HG02623 (cell line): Measurements from ENCODE around the gene THAP7.
"Not testable (repeated sequence)": the region's sequence is repeated elsewhere in the genome, so short reads cannot be mapped to it uniquely, and the experiment has no call there.

Source experiments
- ATAC-seq: cut with Tn5 transposase; IDR thresholded peaks from one replicate; pipeline ENCODE4 v1.9.1; 2021; ENCODE audit warnings: moderate library complexity; ENCODE audit not compliant: unreplicated experiment

The THAP7 gene

DNA sequence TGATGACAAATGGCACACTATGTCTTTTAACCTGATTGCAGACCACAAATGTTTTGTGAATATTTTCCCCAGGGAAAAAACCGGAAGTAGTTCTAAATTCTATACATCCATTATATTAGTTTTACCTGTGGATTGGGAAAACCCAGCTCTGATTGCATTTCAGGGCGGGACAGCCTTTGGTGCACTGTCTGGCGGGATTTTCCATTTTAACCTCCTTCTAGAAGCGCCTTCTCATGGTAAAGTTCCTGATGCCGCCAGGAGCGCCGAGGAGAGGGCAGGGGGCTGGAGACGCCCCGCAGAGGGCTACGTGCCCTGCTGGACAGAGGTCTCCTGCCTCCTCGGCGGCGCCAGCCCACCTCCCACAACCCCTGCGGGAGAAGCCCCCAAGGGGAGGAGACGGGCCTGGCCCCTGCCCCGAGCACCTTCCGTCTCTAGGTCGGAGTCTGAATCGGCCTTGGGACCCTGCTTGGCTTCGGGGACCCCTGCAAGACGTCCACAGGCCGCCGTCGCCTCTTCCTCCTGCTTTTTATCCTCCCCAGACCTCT lies 11.8 kb upstream of the THAP7 start:
- ATAC-seq: no peak

DNA sequence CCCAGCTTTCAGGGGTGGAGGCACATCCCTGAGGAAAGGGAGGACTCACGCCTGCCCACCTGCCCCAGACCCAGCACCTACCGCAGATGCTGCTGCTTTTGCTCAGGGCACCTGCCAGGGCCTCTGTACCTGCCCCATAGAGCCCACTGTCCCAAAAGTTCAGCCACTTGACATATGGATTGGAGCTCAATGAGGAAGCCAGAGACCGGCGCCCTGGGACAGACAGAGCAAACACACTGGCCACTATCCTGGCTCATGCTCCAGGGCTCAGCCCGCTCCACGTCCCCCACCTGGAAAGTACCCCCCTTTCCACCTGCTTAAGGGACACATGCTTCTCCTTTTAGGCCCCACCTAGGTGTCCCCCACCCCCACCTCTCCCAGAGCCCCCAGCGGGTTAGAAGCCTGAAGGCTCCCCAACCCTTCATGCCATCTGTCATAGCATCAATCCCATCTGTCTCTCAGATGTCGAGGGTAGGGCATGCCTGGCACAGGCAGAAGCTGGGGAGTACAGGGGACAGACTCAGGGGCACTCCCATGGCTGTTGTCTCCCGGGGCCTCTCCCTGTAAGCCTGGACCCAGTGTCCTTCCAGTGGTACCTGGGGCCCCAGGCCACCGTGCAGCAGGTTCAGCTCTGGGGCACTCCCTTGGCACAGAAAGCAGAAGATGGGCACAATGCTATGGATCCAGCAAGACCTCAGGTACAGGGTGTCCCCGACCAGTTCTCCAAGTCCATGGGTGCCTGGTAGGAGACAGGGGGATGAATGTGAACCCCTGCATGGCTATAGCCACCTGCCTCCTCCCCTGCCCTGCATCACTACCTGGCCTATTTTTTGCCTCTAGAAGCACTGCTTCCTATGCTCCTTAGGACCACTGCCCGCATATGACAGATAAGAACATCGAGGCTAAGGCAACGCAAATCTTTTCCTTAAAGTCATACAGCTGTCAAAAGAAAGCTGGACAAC lies 10.8 kb upstream of the THAP7 start:
- ATAC-seq: no peak

DNA sequence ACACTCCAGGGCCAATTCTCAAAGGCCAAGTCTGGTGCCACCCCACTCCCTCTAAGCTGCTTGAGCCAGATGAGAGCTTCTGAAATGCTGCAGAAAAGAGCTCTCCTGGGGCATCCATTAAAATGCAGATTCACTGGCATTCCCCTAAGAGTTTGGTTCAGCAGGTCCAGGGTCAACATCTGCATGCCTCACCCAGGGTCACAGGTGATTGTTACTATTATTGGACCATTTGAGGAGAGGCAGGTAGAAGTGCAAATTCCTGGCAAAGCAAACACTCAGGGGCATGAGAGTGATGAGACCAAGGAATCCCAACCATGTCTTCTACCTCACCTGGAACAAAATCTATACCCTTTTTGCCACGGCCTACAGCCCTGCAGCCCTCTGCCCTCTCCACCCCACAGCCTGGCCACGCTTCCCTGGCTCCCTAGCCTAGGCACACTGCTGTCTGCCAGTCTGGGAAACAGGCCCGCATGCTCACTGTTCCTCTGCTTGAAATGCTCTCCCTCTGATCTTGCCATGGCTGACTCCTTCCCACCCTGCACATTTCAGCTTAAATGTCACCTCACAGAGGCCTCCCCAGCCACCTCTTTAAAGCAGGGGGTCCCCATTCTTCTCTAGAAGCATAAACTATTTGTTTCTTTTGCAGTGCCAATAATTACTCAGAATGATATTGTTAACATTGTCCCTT lies 8.7 kb upstream of the THAP7 start:
- ATAC-seq: no peak

DNA sequence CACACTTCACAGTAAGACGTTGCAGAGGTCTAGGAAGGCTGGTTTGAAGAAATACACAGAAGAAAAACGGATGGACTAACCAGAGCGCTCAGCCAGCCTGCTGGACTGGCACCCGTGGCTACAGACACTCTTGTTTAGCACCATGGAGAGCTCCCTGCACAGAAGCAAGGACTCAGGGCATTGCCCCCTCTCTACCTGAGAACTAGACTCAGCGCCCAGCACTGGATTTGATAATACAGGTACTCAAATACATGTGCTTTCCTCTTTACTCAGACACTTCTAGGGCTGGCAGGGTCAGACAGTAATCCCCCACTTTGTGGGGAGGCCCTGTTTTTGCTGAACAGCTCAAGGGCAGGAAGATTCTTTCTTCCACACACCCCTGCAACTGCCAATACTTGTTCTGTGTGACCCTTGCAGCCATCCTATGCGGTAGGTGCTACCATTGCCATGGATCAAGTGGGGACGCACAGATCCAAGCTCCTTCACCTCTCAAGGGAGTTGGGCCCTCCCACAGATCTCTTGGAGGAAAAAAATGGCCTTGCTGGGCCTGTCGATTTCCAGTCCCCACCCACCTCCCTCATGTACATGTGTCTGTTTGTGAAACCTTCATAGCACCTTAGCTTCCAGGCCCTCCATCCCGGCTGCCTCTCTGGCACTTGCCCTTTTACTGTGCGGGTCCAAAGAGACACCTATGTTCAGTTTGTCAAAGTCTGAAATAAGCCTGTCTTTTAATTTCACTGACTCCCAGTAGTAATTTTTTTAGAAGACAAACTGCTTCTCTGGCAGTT lies 7.9 kb upstream of the THAP7 start:
- ATAC-seq: no peak

DNA sequence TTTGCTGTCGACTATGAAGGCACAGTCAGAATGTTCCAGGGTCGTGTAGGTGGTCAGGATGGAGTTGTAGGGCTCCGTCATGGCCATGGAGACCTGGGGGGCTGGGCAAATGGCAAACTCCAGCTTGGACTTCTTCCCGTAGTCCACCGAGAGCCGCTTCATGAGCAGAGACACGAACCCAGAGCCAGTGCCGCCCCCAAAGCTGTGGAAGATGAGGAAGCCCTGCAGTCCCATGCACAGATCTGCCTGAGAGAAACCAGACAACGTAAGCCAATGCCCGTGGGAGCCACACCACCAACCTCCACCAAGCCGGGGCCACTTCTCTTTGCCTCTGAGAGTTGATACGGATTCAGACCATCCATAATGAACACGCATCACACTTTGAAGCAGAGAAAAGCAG lies 7.3 kb upstream of the THAP7 start:
- not testable (repeated sequence) for ATAC-seq

DNA sequence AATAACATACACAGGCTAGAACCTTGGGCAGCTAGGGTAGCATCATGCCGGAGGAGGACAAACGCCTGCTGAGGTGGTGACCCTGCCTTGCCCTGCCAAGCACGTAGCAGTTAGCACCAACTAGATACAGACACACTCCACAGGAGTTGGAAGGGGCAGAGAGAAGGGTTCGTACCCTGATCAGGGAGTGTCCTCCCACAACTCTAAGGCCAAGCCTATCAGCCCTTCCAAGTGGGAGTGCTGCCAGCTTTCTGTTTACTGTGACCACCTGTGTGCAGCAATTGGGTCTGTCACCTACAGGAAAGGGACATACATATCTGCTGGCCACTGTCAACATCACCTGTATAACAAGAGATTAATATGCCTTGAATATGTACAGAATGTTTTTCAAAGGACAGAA lies 1.9 kb upstream of the THAP7 start:
- no peak for ATAC-seq

DNA sequence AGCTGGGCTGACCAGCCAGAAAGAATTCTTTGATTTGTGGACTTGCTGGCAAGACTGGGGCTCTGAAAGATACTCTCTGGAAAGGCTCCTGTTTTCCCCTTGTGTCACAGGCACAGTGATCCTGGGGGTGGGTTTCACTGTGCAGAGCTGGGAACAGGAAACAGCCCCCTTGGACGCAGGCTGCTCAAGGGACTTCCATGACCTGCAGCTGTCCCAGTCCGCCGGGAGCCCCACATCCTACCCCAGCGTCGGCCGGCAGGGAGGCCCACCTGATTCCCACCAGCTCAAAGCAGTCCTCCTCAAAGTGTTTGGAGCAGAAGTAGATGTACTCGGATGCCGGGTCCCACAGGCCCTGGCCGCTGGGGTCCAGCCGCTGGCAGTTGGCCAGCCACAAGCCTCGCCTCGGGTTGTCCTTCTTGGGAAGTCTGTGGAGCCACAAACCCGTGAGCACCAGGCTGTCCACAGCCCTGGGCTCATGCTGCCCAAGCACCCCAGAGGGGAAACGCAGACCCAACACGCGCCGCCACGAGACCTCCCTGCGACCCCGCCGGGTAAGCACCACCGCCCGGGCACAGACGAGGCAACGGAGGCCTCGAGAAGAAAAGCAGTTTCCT lies 824 bp downstream of the THAP7 start:
- ATAC-seq: no peak

DNA sequence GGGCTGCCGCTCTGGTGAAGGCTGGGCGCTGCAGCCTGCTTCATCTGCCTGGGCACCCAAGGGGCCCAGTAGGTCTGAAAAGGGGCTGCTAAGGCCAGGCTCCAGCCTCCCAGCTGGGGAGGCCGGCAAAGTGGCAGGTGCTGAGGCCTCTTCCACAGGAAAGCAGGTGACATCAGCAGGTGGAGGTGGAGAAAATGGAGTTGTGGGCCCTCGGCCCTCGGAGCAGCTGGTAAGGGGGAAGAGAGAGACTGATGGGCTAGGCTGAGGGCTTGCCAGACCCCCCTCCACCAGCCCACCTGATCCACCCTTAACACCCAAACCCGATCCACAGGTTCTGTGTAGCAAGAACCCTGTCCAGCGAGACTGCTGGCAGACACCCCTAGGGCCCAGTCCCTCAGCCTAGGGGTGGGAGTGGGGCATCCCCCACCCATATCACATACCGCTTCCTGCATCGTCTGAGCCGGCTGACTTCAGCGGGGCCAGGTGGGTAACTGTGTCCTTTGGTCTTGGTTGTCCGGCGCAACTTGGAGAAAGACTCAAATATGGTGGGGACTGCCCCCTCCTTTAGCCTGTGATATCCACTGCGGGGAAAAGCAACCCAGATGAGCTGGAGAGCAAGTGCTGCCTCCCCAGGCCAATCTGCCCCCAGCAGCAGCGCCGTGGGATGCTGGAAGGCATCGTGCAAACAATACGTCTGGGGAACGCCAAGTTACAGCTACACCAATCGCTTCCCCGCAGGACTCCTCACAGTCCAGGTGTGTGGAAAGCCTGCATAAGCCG lies 1.5 kb downstream of the THAP7 start:
- ATAC-seq: no peak

DNA sequence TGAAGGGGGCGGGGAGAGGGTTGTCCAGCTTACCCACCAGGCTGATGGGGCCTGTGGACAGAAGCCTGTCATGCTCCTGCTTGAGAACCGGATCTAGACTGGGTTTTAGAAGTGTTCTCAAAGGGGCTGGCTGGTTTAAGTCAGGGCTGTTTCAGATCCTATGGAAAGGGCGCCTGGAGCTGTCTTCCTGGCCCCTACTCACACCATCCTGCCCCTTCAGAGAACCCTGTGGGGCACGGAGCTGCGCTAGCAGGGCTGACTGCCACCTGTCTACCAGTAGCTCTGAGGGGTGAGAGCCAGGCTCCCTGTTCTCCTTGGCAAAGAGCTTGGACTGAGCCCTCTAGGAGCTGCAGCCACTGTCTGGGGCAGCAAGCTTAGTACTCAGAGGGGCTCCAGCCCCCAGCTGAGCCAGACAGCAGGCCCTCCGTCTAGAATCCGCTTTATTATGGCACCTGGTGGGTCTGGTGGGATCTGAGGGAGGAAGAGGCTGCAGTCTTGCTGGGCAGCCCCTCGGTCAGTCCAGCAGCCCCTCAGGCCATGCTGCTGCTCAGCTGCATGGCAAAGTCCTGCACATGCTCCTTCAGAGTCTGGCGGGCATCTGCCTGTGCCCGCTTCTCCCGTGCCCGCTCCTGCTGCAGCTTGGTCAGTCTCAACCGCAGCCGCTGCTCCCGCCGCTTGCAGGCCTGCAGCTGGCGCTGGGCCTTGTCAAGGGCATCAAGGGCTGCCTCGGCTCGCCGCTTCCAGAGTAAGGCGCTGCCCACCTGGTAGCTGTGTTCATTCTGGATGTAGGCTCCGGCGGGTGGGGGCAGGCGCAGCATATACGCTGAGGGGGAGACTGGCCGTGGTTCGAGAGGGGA lies 2.3 kb downstream of the THAP7 start:
- no peak for ATAC-seq

DNA sequence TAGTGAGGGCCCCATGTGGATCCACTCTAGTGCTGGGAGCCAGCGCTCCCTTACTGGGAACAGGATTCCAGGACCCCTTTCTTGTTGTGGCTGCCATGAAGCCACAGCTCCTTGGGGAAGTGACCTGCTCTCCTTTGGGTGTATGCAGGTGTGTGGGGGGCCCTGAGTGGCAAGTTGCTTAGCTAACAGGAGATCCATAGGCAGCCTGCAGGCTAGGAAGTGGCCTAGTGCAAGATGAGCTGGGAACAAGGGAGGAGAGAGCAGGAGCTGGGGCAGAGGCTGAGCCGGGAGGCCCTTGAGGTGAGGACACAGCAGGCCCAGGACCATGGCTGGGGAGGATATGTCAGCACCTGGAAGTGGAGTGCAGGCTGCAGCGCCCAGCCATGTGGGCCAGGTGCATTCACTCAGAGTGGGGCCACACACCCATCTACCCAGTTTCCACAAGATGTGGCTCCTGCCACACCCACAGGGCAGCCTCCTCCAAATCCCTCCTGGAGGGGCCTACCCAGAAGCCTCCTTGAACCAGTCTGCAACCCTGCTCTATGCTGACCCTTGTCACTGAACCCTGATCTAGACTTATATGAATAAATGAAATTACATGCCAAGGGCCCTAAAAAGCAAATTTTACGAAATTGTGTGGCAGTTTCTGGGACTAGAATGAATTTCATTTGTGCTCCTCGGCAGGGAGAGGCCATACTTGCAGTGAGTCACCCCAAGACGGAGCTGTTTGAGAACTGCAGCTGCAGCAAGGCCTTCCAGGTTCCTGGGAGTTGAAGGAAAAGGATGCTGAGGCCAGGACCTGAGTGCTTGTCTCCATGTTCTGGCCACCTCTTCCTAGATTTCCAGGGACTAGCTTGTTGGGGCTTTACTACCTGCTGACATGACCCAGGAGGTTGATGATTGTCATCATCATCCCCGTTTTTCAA lies 3.2 kb downstream of the THAP7 start:
- no peak for ATAC-seq

DNA sequence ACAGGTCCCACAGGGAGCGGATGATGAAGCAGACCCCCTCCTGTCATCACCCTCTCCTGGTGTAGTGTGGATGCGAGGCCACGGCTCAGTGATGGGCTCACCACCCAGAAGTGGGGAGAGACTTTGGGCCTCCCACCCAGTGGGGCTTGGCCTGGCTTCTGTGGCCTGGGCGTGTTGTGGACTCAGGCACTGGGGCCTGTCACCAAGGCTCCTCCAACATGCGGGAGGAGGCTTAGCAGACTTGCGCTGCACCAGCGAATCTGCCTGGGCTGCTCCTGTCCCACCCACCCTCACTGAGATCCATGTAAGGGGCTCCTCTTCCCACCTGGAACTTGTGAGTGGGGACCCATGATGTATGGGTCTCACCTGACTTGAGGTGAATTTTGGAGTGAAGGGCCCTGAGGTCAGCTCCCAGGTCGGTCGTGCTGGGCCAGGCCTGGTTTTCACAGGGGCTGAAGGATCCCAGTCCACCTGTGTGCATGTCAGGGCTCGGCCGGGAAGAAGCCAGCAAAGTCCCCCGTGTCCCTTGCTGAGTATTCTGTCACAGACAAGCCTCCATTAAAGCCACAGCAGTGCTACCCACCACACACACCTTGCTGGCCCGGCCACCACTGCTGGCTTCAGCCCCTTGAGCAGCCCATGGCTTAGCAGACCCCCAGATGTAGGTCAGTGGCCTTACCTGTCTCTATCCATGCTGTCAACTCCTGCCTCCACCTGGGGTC lies 4.2 kb downstream of the THAP7 start:
- ATAC-seq: no peak

DNA sequence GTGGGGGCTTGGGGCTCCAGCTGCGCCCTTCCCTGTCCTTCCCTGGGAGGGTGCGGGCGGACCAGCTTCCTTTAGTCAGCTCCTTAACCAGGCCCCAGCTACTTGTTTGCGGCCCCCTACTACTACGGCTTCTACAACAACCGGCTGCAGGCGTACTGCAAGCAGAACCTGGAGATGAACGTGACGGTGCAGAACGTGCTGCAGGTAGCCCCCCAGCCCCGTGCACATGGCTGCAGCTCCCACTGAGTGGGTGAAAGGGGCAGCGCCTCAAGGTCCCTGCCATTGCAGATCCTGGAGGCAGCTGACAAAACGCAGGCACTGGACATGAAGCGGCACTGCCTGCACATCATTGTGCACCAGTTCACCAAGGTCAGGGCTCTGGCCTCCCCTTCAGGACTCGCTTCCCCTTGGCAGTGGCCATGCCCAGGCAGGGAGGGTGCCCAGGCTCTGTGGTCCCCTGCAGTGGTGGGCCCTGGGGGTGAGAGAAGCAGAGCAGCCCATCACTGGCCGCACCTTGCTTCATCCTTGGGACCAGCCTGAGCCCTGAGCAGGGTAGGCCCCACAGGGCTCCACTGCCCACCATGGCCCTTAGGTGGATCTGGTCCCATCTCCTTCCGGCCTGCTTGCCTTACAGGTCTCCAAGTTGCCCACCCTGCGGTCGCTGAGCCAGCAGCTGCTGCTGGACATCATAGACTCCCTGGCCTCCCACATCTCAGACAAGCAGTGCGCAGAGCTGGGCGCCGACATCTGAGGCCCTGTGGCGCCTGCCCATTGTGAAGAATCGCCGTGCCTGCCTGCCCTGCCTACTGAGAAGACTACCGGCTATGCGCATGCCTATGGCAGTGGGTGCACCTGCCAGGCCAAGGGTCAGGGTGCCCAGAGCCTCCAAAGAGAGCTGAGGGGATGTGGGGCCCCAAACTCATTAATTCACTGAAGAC lies 5.1 kb downstream of the THAP7 start:
- ATAC-seq: no peak

DNA sequence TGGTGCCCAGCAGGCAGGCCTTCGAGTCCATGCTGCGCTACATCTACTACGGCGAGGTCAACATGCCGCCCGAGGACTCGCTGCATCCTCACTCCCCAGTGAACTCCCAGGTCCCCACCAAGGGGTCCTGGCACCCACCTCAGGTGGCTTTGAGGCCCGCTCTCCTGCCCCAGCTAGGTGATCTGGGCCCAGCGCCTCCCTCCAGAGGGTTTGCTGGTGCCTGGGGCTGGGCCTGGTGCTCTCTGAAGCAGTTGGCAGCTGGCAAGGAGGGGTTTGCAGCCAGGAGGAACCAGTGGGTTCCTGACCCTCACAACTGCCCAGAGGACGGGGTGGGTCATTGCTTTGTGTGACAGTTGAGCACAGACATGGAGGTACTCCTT lies 5.9 kb downstream of the THAP7 start:
- no peak for ATAC-seq

DNA sequence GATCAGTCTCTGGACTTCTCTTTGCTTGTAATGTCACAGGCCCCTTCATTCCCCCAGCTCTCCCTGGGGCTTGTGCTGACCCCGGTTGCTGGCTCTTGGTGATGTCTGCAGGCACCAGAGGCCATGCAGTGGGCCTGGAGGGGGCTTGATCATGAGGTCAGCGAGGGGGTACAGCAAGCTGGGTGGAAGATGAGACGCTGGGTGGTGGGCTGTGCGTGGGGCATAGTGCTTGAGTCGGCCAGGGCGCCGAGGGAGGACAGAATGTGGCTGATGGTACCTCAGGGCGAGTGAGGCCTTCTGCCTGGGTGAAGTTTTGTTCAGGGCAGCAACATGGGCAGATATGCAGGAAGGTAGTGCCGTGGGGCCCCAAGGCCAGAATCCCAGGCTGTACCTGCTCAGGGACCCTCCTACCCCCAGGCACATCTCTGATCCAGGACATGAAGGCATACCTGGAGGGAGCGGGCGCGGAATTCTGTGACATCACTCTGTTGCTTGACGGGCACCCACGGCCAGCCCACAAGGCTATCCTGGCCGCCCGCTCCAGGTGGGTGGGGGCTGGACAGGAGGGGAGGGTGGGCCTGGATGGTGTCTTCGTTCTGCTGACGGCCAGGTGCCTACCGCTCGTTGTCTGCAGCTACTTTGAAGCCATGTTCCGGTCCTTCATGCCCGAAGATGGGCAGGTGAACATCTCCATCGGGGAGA lies 6.4 kb downstream of the THAP7 start:
- no peak for ATAC-seq

DNA sequence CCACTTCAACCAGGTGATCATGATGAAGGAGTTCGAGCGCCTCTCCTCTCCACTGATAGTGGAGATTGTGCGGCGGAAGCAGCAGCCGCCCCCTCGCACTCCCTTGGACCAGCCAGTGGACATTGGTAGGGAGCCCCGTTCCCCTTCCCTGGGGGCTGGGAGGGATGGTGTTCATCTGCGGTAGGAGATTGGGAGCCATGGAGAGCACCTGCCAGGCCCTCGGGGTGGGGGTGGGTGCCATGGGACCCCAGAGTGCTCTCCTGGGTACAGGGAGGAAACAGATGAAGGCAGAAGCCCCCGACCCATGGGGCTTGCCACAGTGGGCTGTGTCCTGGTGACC lies 7.0 kb downstream of the THAP7 start:
- no peak for ATAC-seq
